Activated CD8-positive, alpha-beta memory T cell treated with anti-CD3 and anti-CD28 coated beads for 36 hours (primary cell): ENCODE data around the gene IBTK. TPM values are rescaled to one million over a fixed set of nuclear protein-coding genes. Genes with fewer than 3 reads are reported as not detected.
"Not testable (repeated sequence)": the region's sequence is repeated elsewhere in the genome, so short reads cannot be mapped to it uniquely, and the experiment has no call there.

ENCODE experiments used
- CTCF ChIA-PET: fragments of 350-600 bp; sonication (Branson Sonifier 250); formaldehyde crosslinking; loops from one replicate; lab custom pipeline; 2021; ENCODE audit warnings: antibody characterized with exemption; lab: Charles Lee
- POLR2A ChIA-PET: fragments of 350-600 bp; sonication (Branson Sonifier 250); formaldehyde crosslinking; loops from one replicate; lab custom pipeline; 2021; ENCODE audit warnings: antibody characterized with exemption; lab: Charles Lee
- total RNA-seq, 2 experiments: library from RNA; stranded (reverse); gene quantifications; one replicate each; pipeline ENCODE4 v1.2.3, GENCODE V29; 2021

IBTK gene
- total RNA-seq, 2 experiments from 2014 or later: 26.1 to 26.6 TPM

GRCh38 chr6:82249381-82250253 is 2.1 kb upstream of the IBTK start:
- POLR2A ChIA-PET: interaction anchor here (1.1 kb wide), 1 partner anchor 819 kb away, joined by 4 read pairs; no protein-coding TSS in a partner anchor
- CTCF ChIA-PET: interaction anchor here (2.7 kb wide), 1 partner anchor 817 kb away, joined by 13 read pairs; the partner anchor contains the start of genes DOP1A and UBE3D

GRCh38 chr6:82248273-82248735 is 760 bp upstream of the IBTK start:
- POLR2A ChIA-PET: interaction anchor here (0.6 to 1.2 kb wide), 4 partner anchors 644 to 820 kb away, joined by 4 to 6 read pairs (median 4); partner anchors contain the start of gene UBE3D

GRCh38 chr6:82246802-82247504 is 591 bp downstream of the IBTK start:
- ChIA-PET CTCF (interaction anchor here (0.9 kb wide), 1 partner anchor 819 kb away, joined by 4 read pairs; the partner anchor contains the start of gene UBE3D), POLR2A (no interaction called here)

More at GRCh38 chr6:82248273-82248735, 760 bp upstream of the IBTK start:
- CTCF ChIA-PET: interaction anchor here (2.7 kb wide), 1 partner anchor 818 kb away, joined by 13 read pairs; the partner anchor contains the start of genes DOP1A and UBE3D

DNA sequence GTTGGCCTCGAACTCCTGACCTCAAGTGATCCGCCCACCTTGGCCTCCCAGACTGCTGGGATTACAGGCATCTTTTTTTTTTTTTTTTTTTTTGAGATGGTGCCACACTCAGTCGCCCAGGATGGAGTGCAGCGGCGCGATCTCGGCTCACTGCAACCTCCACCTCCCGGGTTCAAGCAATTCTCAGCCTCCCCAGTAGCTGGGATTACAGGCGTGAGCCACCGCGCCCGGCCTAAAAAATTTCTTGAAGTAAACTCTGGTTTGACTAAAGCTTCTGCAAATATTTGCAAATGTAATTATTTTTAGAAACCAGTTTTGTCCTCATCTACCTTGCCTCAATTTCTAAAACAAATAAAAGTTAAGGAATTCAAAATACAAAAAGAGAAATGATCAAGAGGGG is 1.2 kb downstream of the IBTK start:
- POLR2A ChIA-PET: no interaction called here
- CTCF ChIA-PET: interaction anchor here (0.9 kb wide), 1 partner anchor 819 kb away, joined by 4 read pairs; the partner anchor contains the start of gene UBE3D

- POLR2A ChIA-PET: no interaction called here
- CTCF ChIA-PET: no interaction called here
Measured at GRCh38 chr6:82245376-82245775, 2.2 kb downstream of the IBTK start.

DNA sequence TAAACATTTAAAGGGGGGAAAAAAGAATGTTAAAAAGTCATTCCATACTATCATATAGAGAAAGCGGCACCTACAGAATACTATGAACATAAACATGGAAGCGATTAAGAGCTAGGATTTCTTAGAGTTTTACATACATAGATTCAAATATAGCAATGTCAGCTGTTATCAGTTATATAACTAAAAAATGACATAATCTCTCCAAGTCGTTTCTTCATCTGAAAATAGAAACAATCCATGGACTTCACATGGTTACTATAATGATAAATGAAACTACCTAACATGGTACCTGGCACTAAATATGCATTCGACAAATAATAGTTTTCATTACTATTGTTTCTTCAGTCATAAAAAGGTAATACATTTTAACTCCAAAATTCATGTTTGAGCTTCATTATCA is 3.7 kb downstream of the IBTK start:
- ChIA-PET CTCF (interaction anchor here (0.7 kb wide), 1 partner anchor 13 kb away, joined by 4 read pairs; no protein-coding TSS in a partner anchor), POLR2A (no interaction called here)

- ChIA-PET CTCF (no interaction called here), POLR2A (no interaction called here)
Measured at GRCh38 chr6:82240186-82240585, 7.4 kb downstream of the IBTK start.

DNA sequence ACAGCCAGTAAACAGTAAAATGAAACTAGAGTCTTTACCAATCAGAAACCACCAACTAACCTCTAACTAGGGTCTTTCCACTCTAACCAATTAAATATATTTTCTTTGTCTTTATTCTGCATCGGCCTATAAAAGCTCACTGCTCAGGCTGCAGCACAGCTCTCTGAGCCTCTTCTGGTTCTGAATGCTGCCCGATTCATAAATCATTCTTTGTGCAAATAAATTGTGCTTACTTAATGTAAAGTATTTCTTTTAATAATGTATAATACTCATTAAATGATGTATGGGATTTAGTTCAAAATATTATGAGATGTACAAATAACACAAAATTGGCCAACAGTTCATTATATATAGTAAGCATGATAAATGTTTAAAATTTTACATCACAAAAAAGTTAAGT is 7.9 kb downstream of the IBTK start:
- POLR2A ChIA-PET: no interaction called here
- CTCF ChIA-PET: no interaction called here

DNA sequence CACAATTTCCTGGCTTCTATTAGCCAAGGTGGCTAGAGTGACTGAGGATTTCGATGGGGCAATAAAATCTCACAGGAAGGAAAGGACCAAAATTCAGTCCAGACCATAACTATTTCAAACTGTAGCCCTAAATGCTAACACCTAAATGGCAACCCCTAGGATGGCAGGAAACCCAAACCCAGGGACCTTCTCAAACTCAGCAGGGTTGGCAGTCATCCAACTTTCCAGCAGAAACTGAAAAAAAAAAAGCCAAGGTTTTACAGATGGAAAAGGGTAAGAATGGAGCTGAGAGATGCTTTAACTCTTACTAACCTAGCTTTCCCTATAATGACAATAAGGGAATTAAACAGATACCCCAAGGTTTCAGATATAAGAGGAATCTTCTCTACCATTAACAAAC is 10.5 kb downstream of the IBTK start:
- ChIA-PET CTCF (no interaction called here), POLR2A (no interaction called here)

DNA sequence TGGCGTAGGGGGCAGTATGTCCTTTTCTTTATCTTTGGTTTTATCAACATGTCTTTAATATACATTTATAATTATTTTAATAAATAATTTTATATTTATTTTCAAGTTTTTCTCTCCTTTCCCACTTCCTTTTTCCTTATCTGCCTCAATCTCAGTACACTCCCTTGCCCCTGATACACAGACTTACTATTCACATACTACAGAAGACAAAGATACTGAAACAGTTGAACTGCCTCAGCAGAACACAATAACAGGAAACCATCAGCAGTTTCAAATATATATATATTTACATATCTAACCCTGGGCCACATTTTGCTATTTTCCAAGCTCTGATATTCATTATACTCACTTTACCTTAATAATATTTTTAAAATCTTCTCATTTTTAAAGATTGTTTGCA is 19.8 kb downstream of the IBTK start:
- ChIA-PET POLR2A (no interaction called here), CTCF (no interaction called here)

DNA sequence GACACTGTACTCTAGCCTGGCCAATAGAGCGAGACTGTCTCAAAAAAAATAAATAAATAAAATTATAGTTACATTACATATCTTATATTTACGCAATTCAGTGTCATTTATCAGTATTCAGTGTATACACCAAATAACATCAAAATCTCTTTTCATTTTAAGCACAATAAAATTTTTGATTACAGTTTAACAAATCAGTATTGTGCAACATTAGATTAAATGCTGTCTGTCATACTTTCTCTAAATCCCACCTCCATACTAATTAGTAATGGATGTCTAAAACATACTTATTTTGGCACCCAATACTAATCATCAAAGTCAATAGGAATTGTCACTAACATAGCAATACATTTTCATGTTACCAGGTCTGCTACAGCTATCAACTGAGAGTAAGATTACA is 27.4 kb downstream of the IBTK start:
- POLR2A ChIA-PET: no interaction called here
- CTCF ChIA-PET: no interaction called here

- ChIA-PET CTCF (no interaction called here), POLR2A (no interaction called here)
Measured at GRCh38 chr6:82217018-82217586, 30.4 kb downstream of the IBTK start.

GRCh38 chr6:82216549-82216948 is 31.0 kb downstream of the IBTK start:
- POLR2A ChIA-PET: no interaction called here

DNA sequence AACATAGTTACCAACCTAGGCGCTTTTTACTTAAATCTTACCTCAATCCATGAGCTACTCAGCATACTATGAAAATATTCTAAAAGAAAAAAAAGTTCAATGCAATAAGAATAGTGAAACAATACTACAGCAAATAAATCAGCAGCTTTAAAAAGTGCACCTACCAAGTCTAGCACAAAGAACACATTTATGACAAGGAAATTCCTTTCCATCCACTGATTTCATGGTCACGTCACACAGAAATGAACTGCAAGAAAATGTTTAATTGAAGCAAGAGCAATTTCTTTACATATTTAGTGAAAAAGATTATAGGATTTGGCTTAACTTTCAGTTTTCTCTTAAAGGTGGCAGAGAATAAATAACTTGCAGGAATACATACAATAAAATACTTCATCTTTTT is 36.2 kb downstream of the IBTK start:
- ChIA-PET CTCF (no interaction called here), POLR2A (no interaction called here)

More at GRCh38 chr6:82216549-82216948, 31.0 kb downstream of the IBTK start:
- CTCF ChIA-PET: no interaction called here

- ChIA-PET CTCF (no interaction called here), POLR2A (no interaction called here)
Measured at GRCh38 chr6:82208913-82209312, 38.6 kb downstream of the IBTK start.

GRCh38 chr6:82205930-82206392 is 41.6 kb downstream of the IBTK start:
- ChIA-PET CTCF (no interaction called here), POLR2A (no interaction called here)

DNA sequence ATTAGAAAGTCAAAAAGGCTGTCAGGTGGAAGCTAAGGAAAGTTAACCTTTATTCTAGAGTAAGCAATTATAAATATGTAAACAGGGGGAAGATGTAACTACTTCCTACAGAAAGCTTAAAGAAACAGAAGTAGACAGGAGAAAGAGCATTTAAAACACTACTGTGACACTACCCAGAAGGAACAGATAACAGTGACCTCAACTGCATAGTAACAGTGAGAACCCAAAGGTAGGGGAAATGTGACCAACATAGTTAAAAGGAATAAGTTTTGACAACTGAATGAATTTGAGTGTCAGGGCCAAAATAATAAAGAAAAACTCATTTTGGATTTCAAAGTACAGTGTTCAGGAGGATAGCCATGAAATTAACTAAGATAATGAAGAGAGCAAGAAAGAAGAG is 43.5 kb downstream of the IBTK start:
- POLR2A ChIA-PET: no interaction called here

DNA sequence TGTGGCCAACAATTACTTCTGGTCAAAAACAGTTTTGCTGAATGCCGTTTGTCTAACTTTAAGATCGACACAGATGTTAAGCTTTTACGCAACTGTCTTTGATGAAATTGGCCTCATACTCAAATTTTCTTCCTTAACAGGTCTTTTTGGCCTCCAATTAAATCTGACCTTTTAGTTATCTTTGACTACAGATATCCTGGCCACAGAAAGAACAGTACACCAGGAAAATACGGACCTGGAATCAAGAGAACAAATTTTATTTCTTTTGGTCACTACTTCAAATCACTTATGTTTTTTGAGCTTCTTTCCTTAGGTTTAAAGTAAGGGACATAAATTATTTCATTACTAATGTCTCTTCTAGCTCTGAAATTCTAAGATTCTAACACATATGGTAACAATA is 49.8 kb downstream of the IBTK start:
- POLR2A ChIA-PET: interaction anchor here (0.7 kb wide), 1 partner anchor 34 kb away, joined by 4 read pairs; no protein-coding TSS in a partner anchor

More for the DNA sequence above, 43.5 kb downstream of the IBTK start:
- CTCF ChIA-PET: no interaction called here

GRCh38 chr6:82197245-82197644 is 50.3 kb downstream of the IBTK start:
- CTCF ChIA-PET: not testable (repeated sequence)
- POLR2A ChIA-PET: interaction anchor here (0.7 kb wide), 1 partner anchor 35 kb away, joined by 4 read pairs; no protein-coding TSS in a partner anchor

More for the DNA sequence above, 49.8 kb downstream of the IBTK start:
- CTCF ChIA-PET: no interaction called here
